HepG2 (cell line): Measurements from ENCODE around the gene SURF1. TPM values are rescaled to one million over a fixed set of nuclear protein-coding genes. Genes with fewer than 3 reads are reported as not detected.

Experiments
- ARNT ChIP-seq: fragments of 450-650 bp; IDR thresholded peaks from 2 replicates; pipeline ENCODE4 v1.6.1; 2017
- ATAD3A ChIP-seq: sonication (generic); formaldehyde crosslinking; IDR thresholded peaks from 2 replicates; pipeline ENCODE4 v1.4.0; 2020; ENCODE audit warnings: missing genetic modification reagents
- BRD4 ChIP-seq: sonication (generic); formaldehyde crosslinking; IDR thresholded peaks from 2 replicates; pipeline ENCODE4 v1.4.0; 2020; ENCODE audit warnings: missing genetic modification reagents
- ELF4 ChIP-seq: sonication (generic); formaldehyde crosslinking; IDR thresholded peaks from 2 replicates; pipeline ENCODE4 v1.5.0; 2020; ENCODE audit warnings: missing genetic modification reagents, mild to moderate bottlenecking, moderate library complexity, borderline replicate concordance
- FOXK1 ChIP-seq: sonication (generic); formaldehyde crosslinking; IDR thresholded peaks from 2 replicates; pipeline ENCODE4 v1.4.0; 2020; ENCODE audit warnings: low read depth, missing genetic modification reagents, borderline replicate concordance
- FOXO1 ChIP-seq: sonication (generic); formaldehyde crosslinking; IDR thresholded peaks from 2 replicates; pipeline ENCODE4 v1.4.0; 2020; ENCODE audit warnings: missing genetic modification reagents
- JUND ChIP-seq: sonication (generic); formaldehyde crosslinking; IDR thresholded peaks from 2 replicates; pipeline ENCODE4 v1.8.0; 2022; ENCODE audit warnings: mild to moderate bottlenecking, missing genetic modification reagents
- MIER2 ChIP-seq: IDR thresholded peaks from 2 replicates; pipeline ENCODE4 v1.6.1; 2016; ENCODE audit warnings: missing biosample characterization, missing genetic modification reagents
- MLX ChIP-seq: IDR thresholded peaks from 2 replicates; pipeline ENCODE4 v1.6.1; 2016
- MNT ChIP-seq: fragments of 450-650 bp; IDR thresholded peaks from 2 replicates; pipeline ENCODE4 v1.6.1; 2016
- RAD21 ChIP-seq: fragments of 450-650 bp; formaldehyde crosslinking; IDR thresholded peaks from 2 replicates; pipeline ENCODE4 v1.5.0; 2020; ENCODE audit warnings: mild to moderate bottlenecking
- SPEN ChIP-seq: sonication (generic); formaldehyde crosslinking; IDR thresholded peaks from 2 replicates; pipeline ENCODE4 v1.5.1; 2020; ENCODE audit warnings: low read depth, mild to moderate bottlenecking, missing genetic modification reagents
- ZNF207 ChIP-seq: fragments of 450-650 bp; IDR thresholded peaks from 2 replicates; pipeline ENCODE4 v1.6.1; 2016; ENCODE audit warnings: antibody characterized with exemption, borderline replicate concordance
- ZNF543 ChIP-seq: sonication (generic); formaldehyde crosslinking; IDR thresholded peaks from 2 replicates; pipeline ENCODE4 v1.4.0; 2020; ENCODE audit warnings: mild to moderate bottlenecking, missing genetic modification reagents
- ZNF598 ChIP-seq: sonication (generic); formaldehyde crosslinking; IDR thresholded peaks from 2 replicates; pipeline ENCODE4 v1.5.1; 2020; ENCODE audit warnings: mild to moderate bottlenecking, missing genetic modification reagents, borderline replicate concordance
- ZNF644 ChIP-seq: IDR thresholded peaks from 2 replicates; pipeline ENCODE4 v1.6.1; 2016; ENCODE audit warnings: low read depth
- ZNF710 ChIP-seq: sonication (generic); formaldehyde crosslinking; IDR thresholded peaks from 2 replicates; pipeline ENCODE4 v1.5.0; 2020; ENCODE audit warnings: mild to moderate bottlenecking, missing genetic modification reagents, borderline replicate concordance
- polyA plus RNA-seq, 8 experiments: library from polyadenylated mRNA; depleted of rRNA in 3 of 8; stranded (reverse) in 7 of 8; unstranded in 1 of 8; fragments of >200 nt; fragmentation: Illumina TruSeq in 4 of 8; extraction: Trizol in 4 of 8; gene quantifications; 2 replicates each; pipeline versions ENCODE4 v1.2.1 to v1.2.3, GENCODE V29; 2011 to 2016; ENCODE audit warnings: low read depth in 4 of 8, missing spikeins in 1 of 8, mixed read lengths in 1 of 8; ENCODE audit not compliant: insufficient read depth in 1 of 8
- total RNA-seq, 5 experiments: library from RNA; depleted of rRNA; stranded (reverse); fragments of >200 nt; fragmentation: Illumina TruSeq; extraction: Trizol; gene quantifications; 2 replicates each; pipeline ENCODE4 v1.2.3, GENCODE V29; 2016; ENCODE audit warnings: low read depth in 1 of 5
- TF ChIP-seq, protein P1 (sequence below): sonication (generic); formaldehyde crosslinking; IDR thresholded peaks from 2 replicates; pipeline ENCODE4 v1.4.0; 2020; ENCODE audit warnings: missing genetic modification reagents
- TF ChIP-seq, protein P2 (sequence below): sonication (generic); formaldehyde crosslinking; IDR thresholded peaks from 2 replicates; pipeline ENCODE4 v1.9.0; 2021; ENCODE audit warnings: missing genetic modification reagents, mild to moderate bottlenecking, borderline replicate concordance
- TF ChIP-seq, protein P3 (sequence below): sonication (generic); formaldehyde crosslinking; IDR thresholded peaks from 2 replicates; pipeline ENCODE4 v1.8.0; 2023; ENCODE audit warnings: mild to moderate bottlenecking, missing genetic modification reagents

The SURF1 gene
- total and polyA plus RNA-seq, 2 of the 13 experiments (the other 11 are each of a cell fraction or from before 2014, with no cell fraction given): 17.8 to 40.7 TPM

- TF ChIP-seq ELF4 (CRISPR knock-in tag): no peak
- TF ChIP-seq, protein P1, sequence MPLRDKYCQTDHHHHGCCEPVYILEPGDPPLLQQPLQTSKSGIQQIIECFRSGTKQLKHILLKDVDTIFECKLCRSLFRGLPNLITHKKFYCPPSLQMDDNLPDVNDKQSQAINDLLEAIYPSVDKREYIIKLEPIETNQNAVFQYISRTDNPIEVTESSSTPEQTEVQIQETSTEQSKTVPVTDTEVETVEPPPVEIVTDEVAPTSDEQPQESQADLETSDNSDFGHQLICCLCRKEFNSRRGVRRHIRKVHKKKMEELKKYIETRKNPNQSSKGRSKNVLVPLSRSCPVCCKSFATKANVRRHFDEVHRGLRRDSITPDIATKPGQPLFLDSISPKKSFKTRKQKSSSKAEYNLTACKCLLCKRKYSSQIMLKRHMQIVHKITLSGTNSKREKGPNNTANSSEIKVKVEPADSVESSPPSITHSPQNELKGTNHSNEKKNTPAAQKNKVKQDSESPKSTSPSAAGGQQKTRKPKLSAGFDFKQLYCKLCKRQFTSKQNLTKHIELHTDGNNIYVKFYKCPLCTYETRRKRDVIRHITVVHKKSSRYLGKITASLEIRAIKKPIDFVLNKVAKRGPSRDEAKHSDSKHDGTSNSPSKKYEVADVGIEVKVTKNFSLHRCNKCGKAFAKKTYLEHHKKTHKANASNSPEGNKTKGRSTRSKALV (CRISPR knock-in tag): peak; percentile 70; the same call in 1 of the 2 replicates
- peak; percentile 78 for TF ChIP-seq MNT
- TF ChIP-seq ZNF543 (CRISPR knock-in tag): peak; percentile 90
- peak; percentile 55; the same call in 1 of the 2 replicates for TF ChIP-seq RAD21 (CRISPR knock-in tag)
- peak; percentile 94 for TF ChIP-seq FOXK1 (CRISPR knock-in tag)
- TF ChIP-seq, protein P2, sequence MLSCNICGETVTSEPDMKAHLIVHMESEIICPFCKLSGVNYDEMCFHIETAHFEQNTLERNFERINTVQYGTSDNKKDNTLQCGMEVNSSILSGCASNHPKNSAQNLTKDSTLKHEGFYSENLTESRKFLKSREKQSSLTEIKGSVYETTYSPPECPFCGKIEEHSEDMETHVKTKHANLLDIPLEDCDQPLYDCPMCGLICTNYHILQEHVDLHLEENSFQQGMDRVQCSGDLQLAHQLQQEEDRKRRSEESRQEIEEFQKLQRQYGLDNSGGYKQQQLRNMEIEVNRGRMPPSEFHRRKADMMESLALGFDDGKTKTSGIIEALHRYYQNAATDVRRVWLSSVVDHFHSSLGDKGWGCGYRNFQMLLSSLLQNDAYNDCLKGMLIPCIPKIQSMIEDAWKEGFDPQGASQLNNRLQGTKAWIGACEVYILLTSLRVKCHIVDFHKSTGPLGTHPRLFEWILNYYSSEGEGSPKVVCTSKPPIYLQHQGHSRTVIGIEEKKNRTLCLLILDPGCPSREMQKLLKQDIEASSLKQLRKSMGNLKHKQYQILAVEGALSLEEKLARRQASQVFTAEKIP (CRISPR knock-in tag): no peak
- peak; percentile 99 for TF ChIP-seq SPEN (CRISPR knock-in tag)
- TF ChIP-seq BRD4 (CRISPR knock-in tag): 0 out of 2 replicates have a peak, but pooled peaks have one; percentile 46
- peak; percentile 77; the same call in 1 of the 2 replicates for TF ChIP-seq FOXO1
- TF ChIP-seq ZNF207: no peak
- TF ChIP-seq ATAD3A (CRISPR knock-in tag): no peak; the same call in 1 of the 2 replicates
- TF ChIP-seq ARNT: no peak
- no peak for TF ChIP-seq JUND
- TF ChIP-seq ZNF644 (CRISPR knock-in tag): no peak
- 0 out of 2 replicates have a peak, but pooled peaks have one; percentile 46 for TF ChIP-seq MIER2 (CRISPR knock-in tag)
- peak; percentile 80 for TF ChIP-seq ZNF598 (CRISPR knock-in tag)
- no peak; the same call in 1 of the 2 replicates for TF ChIP-seq ZNF710 (CRISPR knock-in tag)
- TF ChIP-seq MLX: peak; percentile 73
- TF ChIP-seq, protein P3, sequence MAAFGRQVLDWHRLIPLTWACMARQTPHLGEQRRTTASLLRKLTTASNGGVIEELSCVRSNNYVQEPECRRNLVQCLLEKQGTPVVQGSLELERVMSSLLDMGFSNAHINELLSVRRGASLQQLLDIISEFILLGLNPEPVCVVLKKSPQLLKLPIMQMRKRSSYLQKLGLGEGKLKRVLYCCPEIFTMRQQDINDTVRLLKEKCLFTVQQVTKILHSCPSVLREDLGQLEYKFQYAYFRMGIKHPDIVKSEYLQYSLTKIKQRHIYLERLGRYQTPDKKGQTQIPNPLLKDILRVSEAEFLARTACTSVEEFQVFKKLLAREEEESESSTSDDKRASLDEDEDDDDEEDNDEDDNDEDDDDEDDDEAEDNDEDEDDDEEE (CRISPR knock-in tag): no peak
These were observed 20.1 kb downstream of the SURF1 start, which contains the start of gene SURF6 (continued) for GRCh38 chr9:133335924-133336811.
